ENCODE measurements around the gene NDUFA11. TPM values are rescaled to one million over a fixed set of nuclear protein-coding genes. Genes with fewer than 3 reads are reported as not detected.
A peak's percentile ranks its signal among the peaks of the same experiment; 100 is the strongest.

The NDUFA11 gene
- total and polyA plus RNA-seq, 2 of the 13 experiments (the other 11 are each of a cell fraction or from before 2014, with no cell fraction given): 286 to 378 TPM

DNA sequence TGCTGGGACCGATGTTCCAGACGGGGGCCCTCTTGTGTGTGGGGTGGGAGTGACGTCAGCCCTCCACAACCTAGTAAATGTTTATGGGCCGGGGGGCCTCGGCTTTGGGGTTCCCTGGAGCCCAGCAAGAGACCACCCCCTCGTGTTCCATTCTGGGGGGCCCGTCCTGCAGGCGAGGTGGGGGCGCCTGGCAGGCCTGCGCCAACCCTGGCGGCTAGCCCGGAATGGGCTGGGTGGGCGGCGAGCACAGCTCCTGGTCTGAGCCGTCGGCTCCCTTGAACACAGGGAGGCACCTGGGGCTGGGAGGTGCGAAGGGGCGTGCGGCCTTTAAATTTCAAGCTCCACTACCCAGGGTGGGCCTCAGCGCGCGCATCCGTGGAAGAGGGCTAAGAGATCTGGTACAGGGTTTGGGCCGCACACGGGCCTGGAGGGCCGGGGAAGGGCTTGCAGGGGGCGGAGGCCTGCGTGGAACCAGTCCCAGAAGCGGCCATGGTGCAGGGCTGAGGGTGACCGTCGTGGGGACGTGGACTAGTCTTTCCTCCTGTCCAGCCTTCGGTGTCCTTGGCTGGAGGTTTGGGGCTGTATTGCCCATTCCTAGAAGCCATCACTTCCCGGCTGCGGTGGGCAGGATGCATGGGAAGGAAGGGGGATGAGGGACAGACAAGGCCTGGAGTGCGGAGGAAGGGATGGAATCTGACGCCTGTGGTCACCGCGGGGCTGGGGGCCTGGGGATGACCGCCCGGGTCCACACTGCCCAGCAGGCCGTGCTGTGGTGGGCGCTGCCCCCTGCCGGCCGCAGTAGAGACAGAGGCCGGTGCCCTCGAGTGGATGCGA, 11.4 kb downstream of the NDUFA11 start (continued):
- TF ChIP-seq PCBP2 (optimal IDR thresholded peaks at IDR 0.05; ENCODE audit: low read depth, low read length, poor library complexity, severe bottlenecking) (no peak), ZNF615 (CRISPR knock-in tag; IDR thresholded peaks at IDR 0.05; ENCODE audit: borderline replicate concordance) (no peak), GTF3A (CRISPR knock-in tag; conservative IDR thresholded peaks at IDR 0.05) (no peak), ZNF335 (CRISPR knock-in tag; IDR thresholded peaks at IDR 0.05) (no peak), HNF4A (CRISPR knock-in tag; IDR thresholded peaks at IDR 0.05) (peak; percentile 28; the same call in 1 of the 2 replicates), EZH2 (conservative IDR thresholded peaks at IDR 0.05; ENCODE audit: low read depth, low read length) (no peak), CBX2 (IDR thresholded peaks at IDR 0.05; ENCODE audit: low read depth, low read length) (no peak), CBX2 (CRISPR knock-in tag; IDR thresholded peaks at IDR 0.05; ENCODE audit: low read depth) (no peak), HDAC2 (CRISPR knock-in tag; IDR thresholded peaks at IDR 0.05) (peak; percentile 49; the same call in 1 of the 2 replicates)
- TF ChIP-seq, protein P1, sequence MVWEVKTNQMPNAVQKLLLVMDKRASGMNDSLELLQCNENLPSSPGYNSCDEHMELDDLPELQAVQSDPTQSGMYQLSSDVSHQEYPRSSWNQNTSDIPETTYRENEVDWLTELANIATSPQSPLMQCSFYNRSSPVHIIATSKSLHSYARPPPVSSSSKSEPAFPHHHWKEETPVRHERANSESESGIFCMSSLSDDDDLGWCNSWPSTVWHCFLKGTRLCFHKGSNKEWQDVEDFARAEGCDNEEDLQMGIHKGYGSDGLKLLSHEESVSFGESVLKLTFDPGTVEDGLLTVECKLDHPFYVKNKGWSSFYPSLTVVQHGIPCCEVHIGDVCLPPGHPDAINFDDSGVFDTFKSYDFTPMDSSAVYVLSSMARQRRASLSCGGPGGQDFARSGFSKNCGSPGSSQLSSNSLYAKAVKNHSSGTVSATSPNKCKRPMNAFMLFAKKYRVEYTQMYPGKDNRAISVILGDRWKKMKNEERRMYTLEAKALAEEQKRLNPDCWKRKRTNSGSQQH (CRISPR knock-in tag; IDR thresholded peaks at IDR 0.05; ENCODE audit: low read depth): 0 out of 2 replicates have a peak, but pooled peaks have one; percentile 30
- TF ChIP-seq, protein P2, sequence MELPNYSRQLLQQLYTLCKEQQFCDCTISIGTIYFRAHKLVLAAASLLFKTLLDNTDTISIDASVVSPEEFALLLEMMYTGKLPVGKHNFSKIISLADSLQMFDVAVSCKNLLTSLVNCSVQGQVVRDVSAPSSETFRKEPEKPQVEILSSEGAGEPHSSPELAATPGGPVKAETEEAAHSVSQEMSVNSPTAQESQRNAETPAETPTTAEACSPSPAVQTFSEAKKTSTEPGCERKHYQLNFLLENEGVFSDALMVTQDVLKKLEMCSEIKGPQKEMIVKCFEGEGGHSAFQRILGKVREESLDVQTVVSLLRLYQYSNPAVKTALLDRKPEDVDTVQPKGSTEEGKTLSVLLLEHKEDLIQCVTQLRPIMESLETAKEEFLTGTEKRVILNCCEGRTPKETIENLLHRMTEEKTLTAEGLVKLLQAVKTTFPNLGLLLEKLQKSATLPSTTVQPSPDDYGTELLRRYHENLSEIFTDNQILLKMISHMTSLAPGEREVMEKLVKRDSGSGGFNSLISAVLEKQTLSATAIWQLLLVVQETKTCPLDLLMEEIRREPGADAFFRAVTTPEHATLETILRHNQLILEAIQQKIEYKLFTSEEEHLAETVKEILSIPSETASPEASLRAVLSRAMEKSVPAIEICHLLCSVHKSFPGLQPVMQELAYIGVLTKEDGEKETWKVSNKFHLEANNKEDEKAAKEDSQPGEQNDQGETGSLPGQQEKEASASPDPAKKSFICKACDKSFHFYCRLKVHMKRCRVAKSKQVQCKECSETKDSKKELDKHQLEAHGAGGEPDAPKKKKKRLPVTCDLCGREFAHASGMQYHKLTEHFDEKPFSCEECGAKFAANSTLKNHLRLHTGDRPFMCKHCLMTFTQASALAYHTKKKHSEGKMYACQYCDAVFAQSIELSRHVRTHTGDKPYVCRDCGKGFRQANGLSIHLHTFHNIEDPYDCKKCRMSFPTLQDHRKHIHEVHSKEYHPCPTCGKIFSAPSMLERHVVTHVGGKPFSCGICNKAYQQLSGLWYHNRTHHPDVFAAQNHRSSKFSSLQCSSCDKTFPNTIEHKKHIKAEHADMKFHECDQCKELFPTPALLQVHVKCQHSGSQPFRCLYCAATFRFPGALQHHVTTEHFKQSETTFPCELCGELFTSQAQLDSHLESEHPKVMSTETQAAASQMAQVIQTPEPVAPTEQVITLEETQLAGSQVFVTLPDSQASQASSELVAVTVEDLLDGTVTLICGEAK (IDR thresholded peaks at IDR 0.05): no peak
- TF ChIP-seq, protein P2 (CRISPR knock-in tag; IDR thresholded peaks at IDR 0.05): no peak; the same call in none of the 2 replicates
- TF ChIP-seq, protein P3, sequence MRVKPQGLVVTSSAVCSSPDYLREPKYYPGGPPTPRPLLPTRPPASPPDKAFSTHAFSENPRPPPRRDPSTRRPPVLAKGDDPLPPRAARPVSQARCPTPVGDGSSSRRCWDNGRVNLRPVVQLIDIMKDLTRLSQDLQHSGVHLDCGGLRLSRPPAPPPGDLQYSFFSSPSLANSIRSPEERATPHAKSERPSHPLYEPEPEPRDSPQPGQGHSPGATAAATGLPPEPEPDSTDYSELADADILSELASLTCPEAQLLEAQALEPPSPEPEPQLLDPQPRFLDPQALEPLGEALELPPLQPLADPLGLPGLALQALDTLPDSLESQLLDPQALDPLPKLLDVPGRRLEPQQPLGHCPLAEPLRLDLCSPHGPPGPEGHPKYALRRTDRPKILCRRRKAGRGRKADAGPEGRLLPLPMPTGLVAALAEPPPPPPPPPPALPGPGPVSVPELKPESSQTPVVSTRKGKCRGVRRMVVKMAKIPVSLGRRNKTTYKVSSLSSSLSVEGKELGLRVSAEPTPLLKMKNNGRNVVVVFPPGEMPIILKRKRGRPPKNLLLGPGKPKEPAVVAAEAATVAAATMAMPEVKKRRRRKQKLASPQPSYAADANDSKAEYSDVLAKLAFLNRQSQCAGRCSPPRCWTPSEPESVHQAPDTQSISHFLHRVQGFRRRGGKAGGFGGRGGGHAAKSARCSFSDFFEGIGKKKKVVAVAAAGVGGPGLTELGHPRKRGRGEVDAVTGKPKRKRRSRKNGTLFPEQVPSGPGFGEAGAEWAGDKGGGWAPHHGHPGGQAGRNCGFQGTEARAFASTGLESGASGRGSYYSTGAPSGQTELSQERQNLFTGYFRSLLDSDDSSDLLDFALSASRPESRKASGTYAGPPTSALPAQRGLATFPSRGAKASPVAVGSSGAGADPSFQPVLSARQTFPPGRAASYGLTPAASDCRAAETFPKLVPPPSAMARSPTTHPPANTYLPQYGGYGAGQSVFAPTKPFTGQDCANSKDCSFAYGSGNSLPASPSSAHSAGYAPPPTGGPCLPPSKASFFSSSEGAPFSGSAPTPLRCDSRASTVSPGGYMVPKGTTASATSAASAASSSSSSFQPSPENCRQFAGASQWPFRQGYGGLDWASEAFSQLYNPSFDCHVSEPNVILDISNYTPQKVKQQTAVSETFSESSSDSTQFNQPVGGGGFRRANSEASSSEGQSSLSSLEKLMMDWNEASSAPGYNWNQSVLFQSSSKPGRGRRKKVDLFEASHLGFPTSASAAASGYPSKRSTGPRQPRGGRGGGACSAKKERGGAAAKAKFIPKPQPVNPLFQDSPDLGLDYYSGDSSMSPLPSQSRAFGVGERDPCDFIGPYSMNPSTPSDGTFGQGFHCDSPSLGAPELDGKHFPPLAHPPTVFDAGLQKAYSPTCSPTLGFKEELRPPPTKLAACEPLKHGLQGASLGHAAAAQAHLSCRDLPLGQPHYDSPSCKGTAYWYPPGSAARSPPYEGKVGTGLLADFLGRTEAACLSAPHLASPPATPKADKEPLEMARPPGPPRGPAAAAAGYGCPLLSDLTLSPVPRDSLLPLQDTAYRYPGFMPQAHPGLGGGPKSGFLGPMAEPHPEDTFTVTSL (CRISPR knock-in tag; IDR thresholded peaks at IDR 0.05; ENCODE audit: borderline replicate concordance): no peak
